ENCODE measurements around the gene DDX5. TPM values are rescaled to one million over a fixed set of nuclear protein-coding genes. Genes with fewer than 3 reads are reported as not detected.

DDX5 gene
- polyA plus RNA-seq, 2 of the 4 experiments (the other 2 are of a cell fraction): 841 to 1,011 TPM

GRCh38 chr17:64538508-64539130 is 32.5 kb upstream of the DDX5 start:
- Histone ChIP-seq H3K9me3 (no peaks in the 10 kb centered on the region), H3K4me3 (no peak overlapping the region), H3K4me1 (no peaks in the 10 kb centered on the region), H3K27ac (no peak overlapping the region), H3K4me2 (no peak overlapping the region)
- TF ChIP-seq JUN (IDR thresholded peaks at IDR 0.05) (0 out of 5 replicates have a peak, but pooled peaks of 1 of the 2 experiments have one; percentile 16), BCL3 (IDR thresholded peaks at IDR 0.05) (no peak)
- no peak for DNase-seq (ENCODE audit: low read depth in 1 of 2, low spot score in 1 of 2)
- WGBS (ENCODE audit: missing lambda C conversion rate): 94% methylated on average over 7 of the region's 7 CpGs
- CTCF ChIA-PET: interaction anchor here (0.5 to 3.0 kb wide), 6 partner anchors 16 to 613 kb away, joined by 3 to 12 read pairs (median 3); partner anchors contain the start of gene CEP95
- no peak for FAIRE-seq
- POLR2A ChIA-PET: no interaction called here
- ATAC-seq: peak in 1 of 2 experiments; percentile 9; a peak in 2 of 6 replicates

- POLR2A ChIA-PET: no interaction called here
- FAIRE-seq: no peak
- CTCF ChIA-PET: interaction anchor here (0.7 to 3.0 kb wide), 5 partner anchors 10 to 118 kb away, joined by 3 to 12 read pairs (median 3); no protein-coding TSS in a partner anchor
Measured at GRCh38 chr17:64537488-64537887, 31.4 kb upstream of the DDX5 start.

DNA sequence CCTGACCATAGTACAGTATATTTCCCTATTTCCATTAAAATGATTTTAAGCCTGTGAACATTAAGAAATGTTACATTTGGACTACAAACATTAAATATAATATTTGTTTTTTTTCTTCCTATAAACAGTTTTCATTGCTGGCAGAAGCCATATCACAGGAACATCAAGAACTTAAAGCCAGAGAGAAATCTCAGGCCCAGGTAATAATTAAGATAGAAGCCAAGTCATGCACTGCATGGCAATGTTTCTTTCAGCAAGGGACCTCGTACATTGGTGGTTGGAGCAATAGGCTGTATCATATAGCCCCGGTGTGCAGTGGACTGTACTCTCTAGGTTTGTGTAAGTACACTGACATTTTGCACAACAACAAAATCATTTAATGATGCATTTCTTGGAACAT is 30.8 kb upstream of the DDX5 start:
- H3K4me1 ChIP-seq: no peaks in the 10 kb centered on the region
- FAIRE-seq (no peak), ATAC-seq (no peak), DNase-seq (ENCODE audit: low read depth in 1 of 2, low spot score in 1 of 2) (no peak)
- POLR2A ChIA-PET: no interaction called here
- no peak overlapping the region for H3K4me3 ChIP-seq
- no peaks in the 10 kb centered on the region for H3K9me3 ChIP-seq
- no peak overlapping the region for H3K4me2 ChIP-seq
- no peak overlapping the region for H3K27ac ChIP-seq
- CTCF ChIA-PET: interaction anchor here (1.0 to 3.0 kb wide), 2 partner anchors 112 to 118 kb away, joined by 5 to 12 read pairs; no protein-coding TSS in a partner anchor
- TF ChIP-seq MYC (IDR thresholded peaks at IDR 0.05; ENCODE audit: borderline replicate concordance, low read length) (no peak), HOXB13 (CRISPR knock-in tag; IDR thresholded peaks at IDR 0.05; ENCODE audit: low read depth) (no peak), ZSCAN20 (CRISPR knock-in tag; IDR thresholded peaks at IDR 0.05) (no peak), HES2 (IDR thresholded peaks at IDR 0.05) (no peak), CBX2 (IDR thresholded peaks at IDR 0.05; ENCODE audit: borderline replicate concordance, low read depth) (no peak), NFE2L2 (conservative IDR thresholded peaks at IDR 0.05; ENCODE audit: low read length) (no peak), FOSL2 (IDR thresholded peaks at IDR 0.05) (no peak), FOSL2 (CRISPR knock-in tag; IDR thresholded peaks at IDR 0.05) (no peak), HMGXB4 (CRISPR knock-in tag; IDR thresholded peaks at IDR 0.05; ENCODE audit: borderline replicate concordance) (no peak), POLR2A (IDR thresholded peaks at IDR 0.05; ENCODE audit: low read length) (no peak), CTCF (IDR thresholded peaks at IDR 0.05) (no peak), CHD4 (IDR thresholded peaks at IDR 0.05; ENCODE audit: borderline replicate concordance) (no peak), SREBF2 (IDR thresholded peaks at IDR 0.05) (no peak), TFCP2L1 (CRISPR knock-in tag; IDR thresholded peaks at IDR 0.05) (no peak), NR3C1 (IDR thresholded peaks at IDR 0.05) (no peak), RFX5 (IDR thresholded peaks at IDR 0.05) (no peak), ZFP36 (IDR thresholded peaks at IDR 0.05; ENCODE audit: borderline replicate concordance, partially characterized antibody) (no peak)
- TF ChIP-seq, protein P1, sequence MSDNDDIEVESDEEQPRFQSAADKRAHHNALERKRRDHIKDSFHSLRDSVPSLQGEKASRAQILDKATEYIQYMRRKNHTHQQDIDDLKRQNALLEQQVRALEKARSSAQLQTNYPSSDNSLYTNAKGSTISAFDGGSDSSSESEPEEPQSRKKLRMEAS (IDR thresholded peaks at IDR 0.05): no peak
- WGBS (ENCODE audit: missing lambda C conversion rate): 92% methylated on average over 2 of the region's 2 CpGs

More at GRCh38 chr17:64537488-64537887, 31.4 kb upstream of the DDX5 start:
- WGBS (ENCODE audit: missing lambda C conversion rate): 92% methylated on average over 5 of the region's 5 CpGs
- no peak for DNase-seq (ENCODE audit: low read depth in 1 of 2, low spot score in 1 of 2)
- no peak overlapping the region for H3K27ac ChIP-seq
- H3K4me1 ChIP-seq: no peaks in the 10 kb centered on the region
- no peak overlapping the region for H3K4me3 ChIP-seq
- no peak for ATAC-seq
- no peak overlapping the region for H3K4me2 ChIP-seq
- H3K9me3 ChIP-seq: no peaks in the 10 kb centered on the region
- TF ChIP-seq BCL3 (IDR thresholded peaks at IDR 0.05): no peak

Measured in A549 (cell line).